Hepatocyte (in vitro differentiated cells): ENCODE data around the gene SIGLEC5.

Experiments used
- EZH2 ChIP-seq: fragments of 200-600 bp; sonication (generic); IDR thresholded peaks from 2 replicates; pipeline ENCODE4 v1.6.1; 2016; ENCODE audit warnings: antibody characterized with exemption, mild to moderate bottlenecking, borderline replicate concordance
- TF ChIP-seq, protein P1 (sequence below): fragments of 200-600 bp; sonication (generic); IDR thresholded peaks from 2 replicates; pipeline ENCODE4 v1.5.1; 2016; ENCODE audit warnings: antibody characterized with exemption, mild to moderate bottlenecking; ENCODE audit not compliant: poor library complexity

DNA sequence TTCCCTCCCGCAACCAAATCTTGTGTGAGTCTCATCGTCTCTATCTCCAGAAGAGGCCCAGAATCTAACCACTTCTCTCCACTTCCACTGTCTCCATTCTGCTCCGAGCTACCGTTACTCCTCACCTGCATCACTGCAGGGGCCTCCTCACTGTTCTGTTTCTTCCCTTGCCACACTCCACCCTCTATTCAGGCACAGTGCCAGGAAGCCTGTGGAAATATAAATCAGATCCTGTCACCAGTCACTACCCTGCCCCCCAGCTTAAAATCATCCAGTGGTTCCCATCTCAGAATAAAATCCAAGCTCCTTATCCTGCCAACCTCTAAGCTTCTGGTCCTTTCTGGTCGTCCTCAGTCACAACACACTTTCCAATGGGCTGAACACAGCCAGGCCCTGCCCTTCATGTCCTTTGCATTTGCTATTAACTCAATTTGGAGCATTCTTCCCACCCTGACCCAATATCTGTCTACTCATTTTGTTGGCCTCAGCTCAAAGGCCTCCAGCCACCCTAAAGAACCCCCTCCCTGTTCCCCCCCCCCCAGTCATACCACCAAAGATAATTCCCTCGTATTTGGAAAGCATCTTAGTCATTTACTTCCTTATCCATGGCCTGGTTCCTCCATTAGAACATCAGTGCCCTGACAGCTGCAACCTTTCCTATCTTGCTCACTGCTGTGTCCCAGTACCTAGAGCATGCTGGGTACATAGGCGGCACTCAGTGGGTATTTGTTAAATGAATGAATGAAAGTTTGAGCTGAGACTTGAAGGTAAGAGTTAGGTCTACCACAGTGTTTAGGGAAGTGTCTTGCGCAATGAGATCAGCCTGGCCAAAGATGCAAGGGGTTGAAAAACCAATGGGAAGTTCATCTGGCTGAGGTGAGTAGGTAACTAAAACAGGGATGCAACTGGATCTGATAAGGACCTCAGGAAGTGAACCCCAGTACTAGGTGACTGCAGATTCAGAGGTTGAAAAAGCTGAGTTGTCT, 34.7 kb downstream of the SIGLEC5 start:
- TF ChIP-seq, protein P1, sequence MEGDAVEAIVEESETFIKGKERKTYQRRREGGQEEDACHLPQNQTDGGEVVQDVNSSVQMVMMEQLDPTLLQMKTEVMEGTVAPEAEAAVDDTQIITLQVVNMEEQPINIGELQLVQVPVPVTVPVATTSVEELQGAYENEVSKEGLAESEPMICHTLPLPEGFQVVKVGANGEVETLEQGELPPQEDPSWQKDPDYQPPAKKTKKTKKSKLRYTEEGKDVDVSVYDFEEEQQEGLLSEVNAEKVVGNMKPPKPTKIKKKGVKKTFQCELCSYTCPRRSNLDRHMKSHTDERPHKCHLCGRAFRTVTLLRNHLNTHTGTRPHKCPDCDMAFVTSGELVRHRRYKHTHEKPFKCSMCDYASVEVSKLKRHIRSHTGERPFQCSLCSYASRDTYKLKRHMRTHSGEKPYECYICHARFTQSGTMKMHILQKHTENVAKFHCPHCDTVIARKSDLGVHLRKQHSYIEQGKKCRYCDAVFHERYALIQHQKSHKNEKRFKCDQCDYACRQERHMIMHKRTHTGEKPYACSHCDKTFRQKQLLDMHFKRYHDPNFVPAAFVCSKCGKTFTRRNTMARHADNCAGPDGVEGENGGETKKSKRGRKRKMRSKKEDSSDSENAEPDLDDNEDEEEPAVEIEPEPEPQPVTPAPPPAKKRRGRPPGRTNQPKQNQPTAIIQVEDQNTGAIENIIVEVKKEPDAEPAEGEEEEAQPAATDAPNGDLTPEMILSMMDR: no peak
- no peak for TF ChIP-seq EZH2
